Lung (tissue), 12 donors: ENCODE results near the gene FCHO1. TPM values are rescaled to one million over a fixed set of nuclear protein-coding genes. Genes with fewer than 3 reads are reported as not detected.

ENCODE experiments used
- ATAC-seq: fragments of 200-7000 bp; cut with Tn5 transposase; one replicate; pipeline ENCODE4 v1.9.1; 2020; ENCODE audit warnings: moderate number of reproducible peaks; ENCODE audit not compliant: insufficient read depth, low FRiP score
- DNase-seq, 3 donors: peaks; one replicate each; pipeline ENCODE4 v3.0.0-alpha.2; 2013 to 2017
- H3K27ac ChIP-seq, 2 donors: one replicate each; pipeline ENCODE4 v1.5.1; 2013; ENCODE audit warnings: mild to moderate bottlenecking in 2 of 2, moderate library complexity in 2 of 2, control low read depth in 1 of 2, inconsistent platforms in 1 of 2, low read depth in 1 of 2, low read length in 1 of 2
- H3K27me3 ChIP-seq, 3 donors: one replicate each; pipeline ENCODE4 v1.5.1; 2013; ENCODE audit warnings: low read length in 2 of 3; ENCODE audit not compliant: control insufficient read depth in 3 of 3, insufficient read depth in 3 of 3
- H3K36me3 ChIP-seq, 4 donors: one replicate each; pipeline ENCODE4 v1.5.1; 2013; ENCODE audit warnings: low read length in 4 of 4, mild to moderate bottlenecking in 1 of 4, moderate library complexity in 1 of 4; ENCODE audit not compliant: control insufficient read depth in 4 of 4, insufficient read depth in 4 of 4
- H3K4me1 ChIP-seq, 5 donors: one replicate each; pipeline ENCODE4 v1.5.1; 2013; ENCODE audit warnings: low read length in 5 of 5, mild to moderate bottlenecking in 2 of 5, moderate library complexity in 1 of 5; ENCODE audit not compliant: control insufficient read depth in 5 of 5, insufficient read depth in 5 of 5
- H3K4me3 ChIP-seq: one replicate; pipeline ENCODE4 v1.5.1; 2013; ENCODE audit warnings: mild to moderate bottlenecking, control low read depth, moderate library complexity
- H3K9ac ChIP-seq, 2 donors: one replicate each; pipeline ENCODE4 v1.5.1; 2013; ENCODE audit warnings: low read length in 2 of 2, control low read depth in 1 of 2; ENCODE audit not compliant: insufficient read depth in 1 of 2
- H3K9me3 ChIP-seq, 4 donors: one replicate each; pipeline ENCODE4 v1.5.1; 2013; ENCODE audit warnings: low read length in 3 of 4, mild to moderate bottlenecking in 1 of 4, moderate library complexity in 1 of 4; ENCODE audit not compliant: control insufficient read depth in 4 of 4, insufficient read depth in 3 of 4
- WGBS, 2 donors: extraction: QIAGEN DNeasy Blood & Tissue Kit; methylation state at CpG; one replicate each; pipeline ENCODE4 v1.1.7; 2013; 5-methylcytosine and 5-hydroxymethylcytosine counted together
- polyA plus RNA-seq, 2 donors: library from polyadenylated mRNA; stranded (reverse); fragments of 200-250 nt; gene quantifications; one replicate each; pipeline ENCODE4 v1.2.1, GENCODE V29; 2013
- total RNA-seq, 2 donors: library from RNA; depleted of rRNA in 1 of 2; stranded (reverse); fragments of >200 nt in 1 of 2; gene quantifications; one replicate each; pipeline ENCODE4 v1.2.1, GENCODE V29; 2014 to 2021
- TF ChIP-seq, protein P1 (sequence below): IDR thresholded peaks from 2 replicates; pipeline ENCODE4 v1.5.1; 2012; ENCODE audit warnings: mild to moderate bottlenecking; ENCODE audit errors: control extremely low read depth, extremely low read depth
- donor health status: control.
- donor health status: control.
- donor health status: Bipolar disorder and iron deficiency.
- donor health status: healthy.
- donor health status: DM: yes; HTN: yes; CAD: no.

Gene FCHO1
- total and polyA plus RNA-seq, 4 donors: 3.2 to 10.4 (median 7.8) TPM

DNA sequence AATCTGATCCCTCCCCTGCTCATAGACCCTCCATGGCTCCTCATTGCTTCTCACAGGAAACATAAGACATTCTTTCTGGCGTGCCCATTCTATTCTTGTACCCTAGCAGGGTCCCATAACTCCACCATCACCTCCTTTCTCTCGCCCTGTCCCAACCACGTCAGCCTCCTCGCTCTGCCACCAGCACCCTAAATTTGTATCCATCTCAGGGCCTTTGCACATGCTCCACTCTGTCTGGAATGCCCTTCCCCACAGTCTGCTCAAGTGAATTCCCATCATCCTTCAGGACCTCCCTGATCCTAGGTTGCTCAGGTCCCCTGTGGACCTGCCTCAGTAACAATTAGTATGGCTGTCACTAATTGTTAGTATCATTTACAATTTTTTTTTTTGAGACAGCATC is 54.1 kb downstream of the FCHO1 start:
- Histone ChIP-seq H3K4me3 (no peak overlapping the region), H3K27ac (no peak overlapping the region), H3K9me3 (no peaks in the 10 kb centered on the region), H3K36me3 (no peaks in the 10 kb centered on the region), H3K9ac (no peak overlapping the region), H3K27me3 (peaks cover 0 to 5% (median 0%) of the 10 kb centered on the region in 3 donors), H3K4me1 (no peaks in the 10 kb centered on the region)
- WGBS, 2 donors: 85 to 94% methylated on average over 4 of the region's 4 CpGs
- TF ChIP-seq, protein P1, sequence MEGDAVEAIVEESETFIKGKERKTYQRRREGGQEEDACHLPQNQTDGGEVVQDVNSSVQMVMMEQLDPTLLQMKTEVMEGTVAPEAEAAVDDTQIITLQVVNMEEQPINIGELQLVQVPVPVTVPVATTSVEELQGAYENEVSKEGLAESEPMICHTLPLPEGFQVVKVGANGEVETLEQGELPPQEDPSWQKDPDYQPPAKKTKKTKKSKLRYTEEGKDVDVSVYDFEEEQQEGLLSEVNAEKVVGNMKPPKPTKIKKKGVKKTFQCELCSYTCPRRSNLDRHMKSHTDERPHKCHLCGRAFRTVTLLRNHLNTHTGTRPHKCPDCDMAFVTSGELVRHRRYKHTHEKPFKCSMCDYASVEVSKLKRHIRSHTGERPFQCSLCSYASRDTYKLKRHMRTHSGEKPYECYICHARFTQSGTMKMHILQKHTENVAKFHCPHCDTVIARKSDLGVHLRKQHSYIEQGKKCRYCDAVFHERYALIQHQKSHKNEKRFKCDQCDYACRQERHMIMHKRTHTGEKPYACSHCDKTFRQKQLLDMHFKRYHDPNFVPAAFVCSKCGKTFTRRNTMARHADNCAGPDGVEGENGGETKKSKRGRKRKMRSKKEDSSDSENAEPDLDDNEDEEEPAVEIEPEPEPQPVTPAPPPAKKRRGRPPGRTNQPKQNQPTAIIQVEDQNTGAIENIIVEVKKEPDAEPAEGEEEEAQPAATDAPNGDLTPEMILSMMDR: no peak
- DNase-seq (no peak), ATAC-seq (no peak)

DNA sequence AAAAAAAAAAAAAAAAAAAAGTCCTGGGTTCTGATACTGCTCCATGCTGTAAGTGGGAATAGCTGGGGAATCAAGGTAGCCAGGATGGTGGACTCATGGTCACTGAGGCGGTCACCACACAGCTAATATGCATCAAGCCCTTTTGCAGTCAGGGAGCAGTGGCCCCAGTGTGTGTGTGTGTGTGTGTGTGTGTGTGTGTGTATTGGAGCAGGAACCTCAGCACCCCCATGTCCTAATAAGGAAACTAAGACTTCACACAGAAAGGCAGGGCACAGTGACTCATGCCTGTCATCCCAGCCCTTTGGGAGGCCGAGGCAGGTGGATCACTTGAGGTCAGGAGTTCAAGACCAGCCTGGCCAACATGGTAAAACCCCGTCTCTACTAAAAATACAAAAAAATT is 55.7 kb downstream of the FCHO1 start:
- ATAC-seq (no peak), DNase-seq (no peak)
- H3K9me3 ChIP-seq: peaks cover 0 to 8% (median 0%) of the 10 kb centered on the region in 4 donors
- no peak overlapping the region for H3K27ac ChIP-seq
- H3K27me3 ChIP-seq: peaks cover 0 to 5% (median 0%) of the 10 kb centered on the region in 3 donors
- H3K9ac ChIP-seq: no peak overlapping the region
- 59 to 82% methylated on average over 3 of the region's 3 CpGs for whole genome bisulfite sequencing, 2 donors
- H3K4me1 ChIP-seq: no peaks in the 10 kb centered on the region
- H3K4me3 ChIP-seq: no peak overlapping the region
- H3K36me3 ChIP-seq: no peaks in the 10 kb centered on the region
- TF ChIP-seq, protein P1: no peak

DNA sequence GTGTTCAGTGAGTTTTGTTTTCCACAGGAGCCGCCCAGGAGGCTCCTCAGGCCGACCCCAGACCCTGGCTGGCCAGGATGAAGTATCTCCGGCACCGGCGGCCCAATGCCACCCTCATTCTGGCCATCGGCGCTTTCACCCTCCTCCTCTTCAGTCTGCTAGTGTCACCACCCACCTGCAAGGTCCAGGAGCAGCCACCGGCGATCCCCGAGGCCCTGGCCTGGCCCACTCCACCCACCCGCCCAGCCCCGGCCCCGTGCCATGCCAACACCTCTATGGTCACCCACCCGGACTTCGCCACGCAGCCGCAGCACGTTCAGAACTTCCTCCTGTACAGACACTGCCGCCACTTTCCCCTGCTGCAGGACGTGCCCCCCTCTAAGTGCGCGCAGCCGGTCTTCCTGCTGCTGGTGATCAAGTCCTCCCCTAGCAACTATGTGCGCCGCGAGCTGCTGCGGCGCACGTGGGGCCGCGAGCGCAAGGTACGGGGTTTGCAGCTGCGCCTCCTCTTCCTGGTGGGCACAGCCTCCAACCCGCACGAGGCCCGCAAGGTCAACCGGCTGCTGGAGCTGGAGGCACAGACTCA is 56.5 kb downstream of the FCHO1 start:
- H3K27ac ChIP-seq: no peak overlapping the region
- peaks cover 0 to 5% (median 0%) of the 10 kb centered on the region in 3 donors for H3K27me3 ChIP-seq
- 49 to 51% methylated on average over 35 to 38 of the region's 38 CpGs for WGBS, 2 donors
- no peak for DNase-seq
- H3K36me3 ChIP-seq: no peaks in the 10 kb centered on the region
- peaks cover 0 to 8% (median 0%) of the 10 kb centered on the region in 4 donors for H3K9me3 ChIP-seq
- H3K4me3 ChIP-seq: no peak overlapping the region
- H3K9ac ChIP-seq: no peak overlapping the region
- TF ChIP-seq, protein P1: no peak
- no peak for ATAC-seq
- no peaks in the 10 kb centered on the region for H3K4me1 ChIP-seq

DNA sequence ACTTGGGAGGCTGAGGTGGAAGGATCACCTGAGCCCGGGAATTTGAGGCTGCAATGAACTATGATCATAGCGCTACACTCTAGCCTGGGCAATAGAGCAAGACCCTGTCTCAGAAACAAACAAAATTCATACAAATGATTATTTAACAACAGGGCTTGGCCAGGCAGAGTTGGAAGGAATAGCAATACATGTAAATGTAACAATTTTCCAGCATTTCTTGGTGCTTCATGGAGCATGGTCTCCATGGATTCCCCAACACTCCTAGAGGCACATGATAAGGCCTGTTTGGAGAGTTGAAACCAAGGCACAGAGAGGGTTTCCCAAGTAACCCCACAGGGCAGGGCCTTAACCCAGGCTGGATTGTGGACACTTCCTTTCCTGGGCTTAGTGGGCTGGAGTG is 59.8 kb downstream of the FCHO1 start:
- 96 to 99% methylated on average over 2 of the region's 2 CpGs for WGBS, 2 donors
- Histone ChIP-seq H3K4me1 (no peaks in the 10 kb centered on the region), H3K4me3 (no peak overlapping the region), H3K27me3 (peaks cover 0 to 5% (median 0%) of the 10 kb centered on the region in 3 donors), H3K9ac (no peak overlapping the region), H3K36me3 (no peaks in the 10 kb centered on the region), H3K9me3 (peaks cover 0 to 11% (median 0%) of the 10 kb centered on the region in 4 donors), H3K27ac (no peak overlapping the region)
- TF ChIP-seq, protein P1: no peak
- ATAC-seq (no peak), DNase-seq (no peak)
